Psoas muscle (tissue), 8 donors: ENCODE data around the gene ESD. TPM values are rescaled to one million over a fixed set of nuclear protein-coding genes. Genes with fewer than 3 reads are reported as not detected.

Experiments used
- ATAC-seq, 4 donors: fragments of 200-7000 bp; cut with Tn5 transposase; one replicate each; pipeline ENCODE4 v1.9.1; 2020; ENCODE audit warnings: moderate library complexity in 3 of 4, mild to moderate bottlenecking in 2 of 4
- DNase-seq, 2 donors: peaks; one replicate each; pipeline ENCODE4 v3.0.0-alpha.2; 2020
- H3K27ac ChIP-seq: fragments of 200-600 bp; one replicate; pipeline ENCODE4 v1.8.0; 2022
- H3K27me3 ChIP-seq, 3 donors: fragments of 200-600 bp in 1 of 3; one replicate each; pipeline versions ENCODE4 v1.6.1 to v1.8.0; 2013 to 2022; ENCODE audit warnings: low read length in 2 of 3, mild to moderate bottlenecking in 2 of 3, moderate library complexity in 1 of 3; ENCODE audit not compliant: insufficient read depth in 3 of 3
- H3K36me3 ChIP-seq, 2 donors: fragments of 200-600 bp in 1 of 2; one replicate each; pipeline versions ENCODE4 v1.6.1 to v1.8.0; 2013 to 2022; ENCODE audit warnings: low read depth in 1 of 2, mild to moderate bottlenecking in 1 of 2, moderate library complexity in 1 of 2; ENCODE audit not compliant: insufficient read depth in 1 of 2
- H3K4me1 ChIP-seq: fragments of 200-600 bp; one replicate; pipeline ENCODE4 v1.8.0; 2022
- H3K4me3 ChIP-seq: fragments of 200-600 bp; one replicate; pipeline ENCODE4 v1.8.0; 2022; ENCODE audit warnings: mild to moderate bottlenecking
- H3K9me3 ChIP-seq: fragments of 200-600 bp; one replicate; pipeline ENCODE4 v1.8.0; 2022
- CTCF ChIP-seq: fragments of 200-600 bp; IDR thresholded peaks from one replicate; pipeline ENCODE4 v1.8.0; 2022; ENCODE audit warnings: antibody characterized with exemption
- WGBS, 3 donors: extraction: QIAGEN DNeasy Blood & Tissue Kit; methylation state at CpG; one replicate each; pipeline versions ENCODE4 v1.1.6 to v1.1.7; 2013; 5-methylcytosine and 5-hydroxymethylcytosine counted together
- intact Hi-C, 2 donors: fragments of 100-400 bp; cut with DNase I; formaldehyde crosslinking; loops; one replicate each; pipeline versions ENCODE4 v1.11.0 to v1.14.2; 2022
- polyA plus RNA-seq, 3 donors: library from polyadenylated mRNA; stranded (reverse); fragments of 200-250 nt; gene quantifications; one replicate each; pipeline ENCODE4 v1.2.3, GENCODE V29; 2013
- total RNA-seq, 4 donors: library from RNA; stranded (reverse); fragmentation: NEBNext Ultra II Directional in 2 of 4; extraction: Animal tissue kit (Norgen Biotek cat#: 25700) in 2 of 4; gene quantifications; one replicate each; pipeline versions ENCODE4 v1.2.1 to v1.2.4, GENCODE V29; 2021 to 2023
- donor health status: healthy with polysubstance abuse.
- donor health status: DM: no; HTN: no; CAD: no; lungs with moderate emphysema.
- donor health status: Bipolar disorder and iron deficiency.
- donor health status: healthy.
- donor health status: DM: yes; HTN: yes; CAD: no.
- donor health status: DM: no; HTN: no; CAD: no.
- donor health status: DM: no; HTN: no; CAD: no.
- donor health status: DM: yes; HTN: yes; CAD: no.

Gene ESD
- total and polyA plus RNA-seq, 7 donors, result 70.6 to 122 (median 84.7) TPM

- intact Hi-C loops, result no loop called here
- WGBS, 3 donors, result 67 to 83% (median 67%) methylated on average over 2 of the region's 2 CpGs
- DNase-seq, result no peak
Measured at GRCh38 chr13:46782691-46783090, 14.3 kb downstream of the ESD start.

GRCh38 chr13:46782066-46782465 lies 14.9 kb downstream of the ESD start:
- intact Hi-C loops, result no loop called here
- no peaks in the 10 kb centered on the region for H3K9me3 ChIP-seq
- no peak for ATAC-seq
- 80 to 94% (median 94%) methylated on average over 1 of the region's 1 CpG for WGBS, 3 donors
- DNase-seq, result no peak
- no peak for TF ChIP-seq CTCF
- peaks cover 5 to 100% of the 10 kb centered on the region in 2 donors for H3K36me3 ChIP-seq
- no peak overlapping the region for H3K27ac ChIP-seq
- no peaks in the 10 kb centered on the region for H3K4me1 ChIP-seq
- no peak overlapping the region for H3K4me3 ChIP-seq
- no peaks in the 10 kb centered on the region for H3K27me3 ChIP-seq

More at GRCh38 chr13:46782691-46783090, 14.3 kb downstream of the ESD start:
- TF ChIP-seq CTCF, result no peak
- no peak for ATAC-seq
- Histone ChIP-seq H3K27me3 (no peaks in the 10 kb centered on the region), H3K4me3 (no peak overlapping the region), H3K36me3 (peaks cover 5 to 100% of the 10 kb centered on the region in 2 donors), H3K9me3 (no peaks in the 10 kb centered on the region), H3K4me1 (no peaks in the 10 kb centered on the region), H3K27ac (no peak overlapping the region)

DNA sequence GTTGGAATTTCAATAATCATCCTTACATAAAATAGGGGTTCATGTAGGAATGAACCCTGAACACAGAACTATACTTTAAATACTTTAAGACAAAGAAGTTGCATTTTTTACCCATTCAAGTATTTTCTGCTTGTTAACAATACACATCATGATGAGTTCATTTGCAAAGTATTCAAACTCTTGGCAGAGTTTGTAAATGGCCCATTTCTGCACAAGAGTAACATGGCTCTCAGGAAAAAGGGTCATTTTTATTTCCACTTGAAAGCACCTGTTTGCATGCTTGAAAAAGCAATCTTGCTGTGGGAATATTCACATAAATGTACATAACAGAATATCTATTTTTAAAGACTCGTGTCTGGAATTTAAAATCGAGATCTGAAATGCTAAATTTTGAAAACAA lies 18.1 kb downstream of the ESD start:
- no peak for TF ChIP-seq CTCF
- no peak for DNase-seq
- WGBS, 3 donors, result 40 to 68% (median 57%) methylated on average over 2 of the region's 2 CpGs
- Histone ChIP-seq H3K4me3 (no peak overlapping the region), H3K27me3 (no peaks in the 10 kb centered on the region), H3K27ac (no peak overlapping the region), H3K4me1 (no peaks in the 10 kb centered on the region), H3K9me3 (no peaks in the 10 kb centered on the region), H3K36me3 (peaks cover 4 to 100% of the 10 kb centered on the region in 2 donors)
- no peak for ATAC-seq
- intact Hi-C loops, result loop anchor here in 1 of 2 donors (10.0 kb wide), 1 partner anchor 814 kb away; no protein-coding TSS in a partner anchor

DNA sequence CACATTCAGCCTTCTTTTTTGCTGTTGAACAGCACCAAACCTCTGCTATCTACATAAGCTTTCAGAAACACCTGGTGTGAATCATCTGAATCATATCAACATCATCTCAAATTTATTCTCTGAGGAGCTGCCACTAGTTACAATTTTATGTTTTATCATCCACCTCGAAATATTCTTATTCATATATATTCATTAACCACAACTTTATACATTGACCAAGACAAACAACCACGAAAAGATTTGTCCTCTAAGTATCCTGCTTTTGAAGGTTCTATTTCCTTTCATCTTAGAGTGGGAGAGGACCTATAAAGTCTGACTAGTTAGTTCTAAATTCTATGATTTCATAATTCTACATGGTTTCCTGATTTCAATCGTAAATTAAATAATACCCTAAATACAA lies 18.9 kb downstream of the ESD start:
- WGBS, 3 donors, result 86 to 92% (median 92%) methylated on average over 3 of the region's 3 CpGs
- H3K4me1 ChIP-seq, result no peaks in the 10 kb centered on the region
- TF ChIP-seq CTCF, result no peak
- intact Hi-C loops, result loop anchor here in 1 of 2 donors (10.0 kb wide), 1 partner anchor 813 kb away; no protein-coding TSS in a partner anchor
- no peak overlapping the region for H3K27ac ChIP-seq
- H3K4me3 ChIP-seq, result no peak overlapping the region
- H3K9me3 ChIP-seq, result no peaks in the 10 kb centered on the region
- DNase-seq (no peak), ATAC-seq (no peak)
- H3K36me3 ChIP-seq, result peaks cover 4 to 100% of the 10 kb centered on the region in 2 donors
- H3K27me3 ChIP-seq, result no peaks in the 10 kb centered on the region
